GM23248 (cell line): ENCODE data around the gene NRP1.

Experiments
- EZH2 ChIP-seq: fragments of 200-600 bp; sonication (generic); IDR thresholded peaks from 2 replicates; pipeline ENCODE4 v1.6.1; 2018; ENCODE audit warnings: antibody characterized with exemption, mild to moderate bottlenecking; ENCODE audit not compliant: insufficient read depth, poor library complexity, severe bottlenecking
- EZH2phosphoT487 ChIP-seq: fragments of 200-600 bp; sonication (generic); IDR thresholded peaks from 2 replicates; pipeline ENCODE4 v1.6.1; 2018; ENCODE audit warnings: antibody characterized with exemption, moderate library complexity, mild to moderate bottlenecking, low read depth; ENCODE audit not compliant: insufficient read depth

DNA sequence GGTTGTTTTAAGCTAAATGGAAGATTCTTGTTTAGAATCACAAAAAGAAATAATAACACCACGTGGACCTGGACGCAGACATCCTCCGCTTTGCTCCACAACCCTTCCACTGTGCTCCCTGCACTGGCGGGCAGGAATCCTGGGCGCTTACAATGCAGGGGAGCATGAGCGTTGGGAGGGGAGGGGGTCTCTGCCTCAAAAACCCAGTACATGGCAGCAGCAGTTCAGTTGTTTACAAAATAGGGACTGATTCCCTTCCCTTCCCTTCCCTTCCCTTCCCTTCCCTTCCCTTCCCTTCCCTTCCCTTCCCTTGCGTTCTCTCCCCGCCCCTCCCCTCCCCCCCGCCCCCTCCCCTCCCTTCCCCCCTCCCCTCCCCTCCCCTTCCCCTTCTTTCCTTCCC lies 206.8 kb downstream of the NRP1 start:
- TF ChIP-seq EZH2phosphoT487 (no peak), EZH2 (no peak)
